Activated naive CD8-positive, alpha-beta T cell treated with anti-CD3 and anti-CD28 coated beads, Interleukin-2, amount 50 U/mL, for 16 hours (primary cell): ENCODE measurements around the gene ABCC3.
"Not testable (repeated sequence)": the region's sequence is repeated elsewhere in the genome, so short reads cannot be mapped to it uniquely, and the experiment has no call there.

Experiments used
- DNase-seq: peaks from one replicate; pipeline ENCODE4 v3.0.0-alpha.2; 2020; ENCODE audit warnings: low read depth, low spot score

Gene ABCC3

DNA sequence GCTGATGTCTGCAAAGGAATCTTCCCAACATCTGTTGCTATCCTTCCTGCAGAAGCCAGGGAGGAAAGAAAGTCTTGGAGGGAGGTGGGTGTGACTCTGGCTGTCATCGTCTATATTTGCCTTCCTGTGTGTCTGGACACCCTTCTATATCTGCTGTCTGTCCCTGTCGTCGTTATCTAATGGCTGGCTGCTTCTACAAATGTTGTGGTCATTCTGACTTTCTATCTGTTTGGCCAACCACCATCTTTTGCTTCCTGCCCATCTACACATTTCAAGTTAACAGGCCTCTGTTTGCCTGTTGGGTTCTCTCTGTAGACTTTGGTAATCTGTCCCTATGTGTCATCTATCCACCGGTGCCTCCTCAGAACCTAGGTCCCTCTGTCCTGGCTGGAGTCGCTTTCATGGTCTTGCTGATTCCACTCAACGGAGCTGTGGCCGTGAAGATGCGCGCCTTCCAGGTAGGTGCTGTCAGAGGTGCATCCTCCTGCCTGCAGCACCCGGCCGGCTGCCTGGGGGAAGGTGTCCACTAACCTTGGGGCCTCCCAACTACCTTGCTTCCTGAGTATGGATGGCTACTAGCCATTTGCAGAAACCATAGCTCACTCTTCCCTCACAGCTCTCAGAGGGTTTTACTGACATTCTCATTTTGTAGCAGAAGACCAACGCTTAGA, 30.2 kb downstream of the ABCC3 start:
- no peak for DNase-seq

DNA sequence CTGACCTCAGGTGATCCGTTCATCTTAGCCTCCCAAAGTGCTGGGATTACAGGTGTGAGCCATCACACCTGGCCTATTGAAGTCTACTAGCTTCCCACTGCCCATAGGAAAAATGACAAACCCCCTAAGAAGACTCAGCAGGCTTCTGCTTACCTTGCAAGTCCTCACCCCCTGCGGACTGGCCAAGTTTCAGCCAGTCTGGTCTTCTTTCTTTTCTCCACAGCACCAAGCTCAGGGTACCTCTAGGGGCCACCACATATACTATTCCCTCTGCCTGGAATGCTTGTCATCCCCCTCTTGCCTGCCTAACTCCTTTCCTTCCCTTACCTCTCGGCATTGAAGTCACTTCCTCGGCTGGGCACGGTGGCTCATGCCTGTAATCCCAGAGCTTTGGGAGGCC, 31.2 kb downstream of the ABCC3 start:
- DNase-seq: no peak

DNA sequence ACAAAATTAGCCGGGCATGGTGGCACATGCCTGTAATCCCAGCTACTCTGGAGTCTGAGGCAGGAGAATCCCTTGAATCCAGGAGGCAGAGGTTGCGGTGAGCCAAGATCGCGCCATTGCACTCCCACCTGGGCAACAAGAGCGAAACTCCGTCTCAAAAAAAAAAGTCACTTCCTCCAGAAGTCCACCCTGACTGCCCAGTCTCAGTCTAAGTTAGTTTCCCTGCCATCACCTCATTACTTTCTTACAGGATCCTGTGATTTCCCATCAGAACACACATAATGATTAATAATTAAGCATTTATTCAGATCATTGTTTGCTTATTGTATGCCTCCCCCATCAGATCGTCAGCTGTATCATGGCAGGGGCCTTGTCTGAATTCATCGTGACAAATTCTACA, 31.6 kb downstream of the ABCC3 start:
- no peak for DNase-seq

- no peak for DNase-seq
These were observed 32.8 kb downstream of the ABCC3 start for GRCh38 chr17:50667259-50668024.

GRCh38 chr17:50668025-50668837, 33.5 kb downstream of the ABCC3 start:
- no peak for DNase-seq

DNA sequence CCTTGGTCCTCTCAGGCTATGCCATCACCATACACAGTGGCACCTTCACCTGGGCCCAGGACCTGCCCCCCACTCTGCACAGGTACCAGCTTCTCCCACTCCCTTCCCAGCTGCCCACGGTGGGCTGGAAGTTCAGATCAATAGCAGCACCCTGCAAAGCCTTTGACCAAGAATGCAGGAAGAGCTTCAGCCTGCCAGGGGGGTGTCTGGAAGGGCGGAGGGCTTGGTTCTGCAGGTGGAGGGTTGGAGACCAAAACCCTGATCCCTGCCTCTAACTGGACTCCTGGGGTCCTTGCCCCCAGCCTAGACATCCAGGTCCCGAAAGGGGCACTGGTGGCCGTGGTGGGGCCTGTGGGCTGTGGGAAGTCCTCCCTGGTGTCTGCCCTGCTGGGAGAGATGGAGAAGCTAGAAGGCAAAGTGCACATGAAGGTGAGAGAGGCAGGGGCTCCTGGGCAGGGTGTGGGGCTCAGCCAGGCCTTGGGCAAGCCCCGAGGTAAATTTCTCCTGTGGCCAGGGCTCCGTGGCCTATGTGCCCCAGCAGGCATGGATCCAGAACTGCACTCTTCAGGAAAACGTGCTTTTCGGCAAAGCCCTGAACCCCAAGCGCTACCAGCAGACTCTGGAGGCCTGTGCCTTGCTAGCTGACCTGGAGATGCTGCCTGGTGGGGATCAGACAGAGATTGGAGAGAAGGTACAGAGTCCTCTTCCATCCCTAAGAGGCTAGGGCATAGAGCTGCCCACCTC, 34.3 kb downstream of the ABCC3 start:
- no peak for DNase-seq

- DNase-seq: no peak
These were observed 37.4 kb downstream of the ABCC3 start for GRCh38 chr17:50672071-50672470.

- no peak for DNase-seq
These were observed 38.3 kb downstream of the ABCC3 start for GRCh38 chr17:50672831-50673551.

DNA sequence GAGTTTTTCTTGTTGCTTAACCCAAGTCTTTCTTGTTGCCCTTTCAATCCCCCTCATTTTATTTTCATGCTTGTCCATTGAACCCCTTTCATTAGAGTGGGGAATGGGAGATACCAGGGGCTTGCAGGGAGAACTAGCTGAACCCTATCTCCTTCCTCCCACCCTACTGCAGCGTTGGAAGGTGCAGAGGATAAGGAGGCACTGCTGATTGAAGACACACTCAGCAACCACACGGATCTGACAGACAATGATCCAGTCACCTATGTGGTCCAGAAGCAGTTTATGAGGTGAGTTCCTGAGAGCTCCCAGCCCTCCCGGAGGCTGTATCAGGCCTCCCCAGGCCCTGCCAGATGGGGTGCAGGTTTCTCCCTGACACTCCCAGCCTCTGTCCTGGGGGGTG, 40.5 kb downstream of the ABCC3 start:
- DNase-seq: no peak

DNA sequence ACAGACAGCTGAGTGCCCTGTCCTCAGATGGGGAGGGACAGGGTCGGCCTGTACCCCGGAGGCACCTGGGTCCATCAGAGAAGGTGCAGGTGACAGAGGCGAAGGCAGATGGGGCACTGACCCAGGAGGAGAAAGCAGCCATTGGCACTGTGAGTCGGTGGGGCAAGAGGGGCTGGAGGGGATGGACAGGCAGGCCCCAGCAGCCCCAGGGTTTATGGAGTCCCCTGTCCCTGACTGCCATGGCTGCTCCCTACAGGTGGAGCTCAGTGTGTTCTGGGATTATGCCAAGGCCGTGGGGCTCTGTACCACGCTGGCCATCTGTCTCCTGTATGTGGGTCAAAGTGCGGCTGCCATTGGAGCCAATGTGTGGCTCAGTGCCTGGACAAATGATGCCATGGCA, 40.9 kb downstream of the ABCC3 start:
- DNase-seq: no peak

DNA sequence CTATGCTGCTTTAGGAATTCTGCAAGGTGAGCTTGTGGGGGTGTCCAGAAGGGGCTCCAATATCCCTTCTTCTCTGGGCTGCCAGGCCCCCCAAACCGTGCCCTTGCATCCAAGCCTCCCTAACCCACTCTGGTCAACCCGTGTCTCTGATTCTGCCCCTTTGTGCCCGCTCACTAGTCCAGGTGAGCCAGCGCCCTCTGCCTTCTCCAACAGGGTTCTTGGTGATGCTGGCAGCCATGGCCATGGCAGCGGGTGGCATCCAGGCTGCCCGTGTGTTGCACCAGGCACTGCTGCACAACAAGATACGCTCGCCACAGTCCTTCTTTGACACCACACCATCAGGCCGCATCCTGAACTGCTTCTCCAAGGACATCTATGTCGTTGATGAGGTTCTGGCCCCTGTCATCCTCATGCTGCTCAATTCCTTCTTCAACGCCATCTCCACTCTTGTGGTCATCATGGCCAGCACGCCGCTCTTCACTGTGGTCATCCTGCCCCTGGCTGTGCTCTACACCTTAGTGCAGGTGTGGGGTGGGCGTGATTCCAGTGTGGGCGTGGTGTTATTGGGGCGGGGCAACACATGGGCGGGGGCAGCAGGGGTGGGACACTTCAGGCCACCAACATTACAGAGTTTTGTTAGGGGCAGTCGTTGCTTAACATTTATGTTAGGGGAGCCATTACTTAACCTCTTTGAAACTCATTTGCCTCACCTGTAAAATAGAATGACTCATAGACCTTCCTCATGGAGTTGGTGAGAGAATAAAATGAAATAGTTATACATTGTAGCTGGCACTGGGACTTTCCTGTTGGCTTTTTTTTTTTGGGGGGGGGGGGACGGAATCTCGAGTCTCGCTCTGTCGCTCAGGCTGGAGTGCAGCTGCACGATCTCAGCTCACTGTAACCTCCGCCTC, 41.6 kb downstream of the ABCC3 start:
- DNase-seq: no peak

- DNase-seq: no peak
These were observed 43.2 kb downstream of the ABCC3 start for GRCh38 chr17:50677851-50678375.

DNA sequence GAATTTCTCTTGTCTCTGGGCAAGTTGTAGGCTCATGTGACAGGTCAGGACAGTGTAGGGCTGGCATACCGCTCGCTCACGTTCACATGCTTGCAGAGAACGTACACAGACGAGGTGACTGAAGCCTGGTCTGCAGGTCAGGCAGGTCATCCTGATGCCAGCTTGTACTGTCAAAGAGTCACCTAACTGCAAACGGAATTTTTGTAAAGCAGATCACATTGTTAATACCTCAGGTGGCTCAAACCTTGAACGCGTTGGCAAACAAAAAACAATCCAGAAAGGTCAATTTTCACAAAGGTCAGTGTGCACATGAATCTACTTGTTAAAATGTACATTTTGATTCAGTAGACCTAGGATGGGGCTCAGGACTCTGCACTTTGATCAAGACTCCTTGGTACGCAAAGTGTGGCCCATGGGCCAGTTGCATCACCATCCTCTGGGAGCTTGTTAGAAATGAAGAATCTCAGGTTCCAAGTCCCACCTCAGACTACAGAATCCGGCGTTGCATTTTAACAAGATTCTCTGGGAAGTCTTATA, 44.4 kb downstream of the ABCC3 start:
- no peak for DNase-seq

- no peak for DNase-seq
These were observed 45.4 kb downstream of the ABCC3 start for GRCh38 chr17:50680126-50680525.

GRCh38 chr17:50680543-50681262, 46.0 kb downstream of the ABCC3 start:
- DNase-seq: not testable (repeated sequence)

- DNase-seq: no peak
These were observed 46.9 kb downstream of the ABCC3 start for GRCh38 chr17:50681263-50682200.

- no peak for DNase-seq
These were observed 47.8 kb downstream of the ABCC3 start for GRCh38 chr17:50682441-50682840.

DNA sequence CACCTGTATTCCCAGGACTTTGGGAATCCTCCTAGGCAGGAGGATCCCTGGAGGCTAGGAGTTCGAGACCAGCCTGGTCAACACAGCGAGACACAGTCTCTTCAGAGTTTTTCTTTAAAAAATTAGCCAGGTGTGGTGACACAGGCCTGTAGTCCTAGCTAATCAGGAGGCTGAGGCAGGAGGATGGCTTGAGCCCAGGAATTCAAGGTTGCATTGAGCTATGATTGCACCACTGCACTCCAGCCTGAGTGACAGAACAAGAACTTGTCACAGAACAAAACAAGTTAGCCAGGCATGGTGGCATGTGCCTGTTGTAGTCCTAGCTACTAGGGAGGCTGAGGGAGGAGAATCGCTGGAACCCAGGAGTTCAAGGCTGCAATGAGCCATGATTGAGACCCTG, 48.3 kb downstream of the ABCC3 start:
- DNase-seq: no peak
